ENCODE data around the gene PI4K2B. TPM values are rescaled to one million over a fixed set of nuclear protein-coding genes. Genes with fewer than 3 reads are reported as not detected.
"Not testable (repeated sequence)": the region's sequence is repeated elsewhere in the genome, so short reads cannot be mapped to it uniquely, and the experiment has no call there.

The PI4K2B gene
- total RNA-seq: 10 to 100 TPM; 41.0 to 42.3 TPM

DNA sequence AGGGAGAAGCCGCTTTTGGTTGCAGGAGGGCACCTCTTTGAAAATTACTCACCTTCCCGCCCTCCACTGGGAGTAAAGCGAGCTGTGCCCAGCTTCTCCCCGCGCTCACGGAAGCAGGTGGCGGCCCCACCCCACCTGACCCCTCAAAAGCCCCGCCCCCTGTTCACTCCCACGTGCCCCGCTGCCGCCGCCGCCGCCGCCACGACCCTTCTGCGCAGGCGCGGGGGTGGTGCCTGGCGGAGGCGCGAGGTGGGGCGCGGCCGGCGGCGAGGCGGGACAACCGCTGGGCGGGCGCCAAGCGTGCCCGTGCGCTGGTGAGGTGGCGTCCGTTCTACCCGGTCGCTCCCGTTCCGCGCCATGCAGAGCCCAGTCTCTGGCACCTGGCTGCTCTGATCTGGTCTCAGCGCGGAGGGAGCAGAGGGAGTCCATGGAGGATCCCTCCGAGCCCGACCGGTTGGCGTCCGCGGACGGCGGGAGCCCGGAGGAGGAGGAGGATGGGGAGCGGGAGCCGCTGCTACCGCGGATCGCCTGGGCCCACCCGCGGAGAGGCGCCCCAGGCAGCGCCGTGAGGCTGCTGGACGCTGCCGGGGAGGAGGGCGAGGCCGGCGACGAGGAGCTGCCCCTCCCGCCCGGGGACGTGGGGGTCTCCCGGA, at the start of gene PI4K2B:
Gene PI4K2B, plus strand, starts transcription at position 297 of the 653 bp plus-strand sequence. Its CDS starts 131 bp downstream, at position 428.
- Mint-ChIP-seq H3K27ac (peak within 1 kb of the TSS; percentile 94), H3K9me3 (peaks cover 18% of the 10 kb centered on the region)
- POLR2A ChIA-PET: interaction anchor here (0.9 to 4.1 kb wide), 4 partner anchors 59 to 144 kb away, joined by 3 to 56 read pairs (median 14); partner anchors contain the start of genes SEPSECS and ZCCHC4

DNA sequence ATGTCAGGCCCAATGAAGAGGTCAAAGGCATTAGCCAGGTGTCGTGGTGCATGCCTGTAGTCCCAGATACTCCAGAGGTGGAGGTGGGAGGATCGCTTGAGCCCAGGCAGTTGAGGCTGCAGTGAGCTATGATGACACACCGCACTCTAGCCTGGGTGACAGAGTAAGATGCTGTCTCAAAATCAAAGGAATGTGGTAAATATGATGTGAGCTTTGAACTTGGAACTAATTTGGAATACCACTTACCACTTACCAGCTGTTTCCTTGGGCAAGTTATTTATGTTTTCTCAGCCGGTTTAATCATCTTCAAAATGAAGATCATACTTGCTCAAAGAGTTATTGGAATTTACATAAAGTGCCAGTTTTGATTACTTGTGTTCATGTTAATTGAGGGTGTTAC, 49.8 kb upstream of the PI4K2B start:
- DNase-seq: no peak
- no peaks in the 10 kb centered on the region for H3K27me3 Mint-ChIP-seq
- no peak overlapping the region for H3K4me3 Mint-ChIP-seq
- peaks cover 15% of the 10 kb centered on the region for H3K4me1 Mint-ChIP-seq (ENCODE audit: low read depth)
- no peaks in the 10 kb centered on the region for H3K36me3 Mint-ChIP-seq
- no peak overlapping the region for H3K27ac Mint-ChIP-seq
- ChIA-PET POLR2A (no interaction called here), CTCF (no interaction called here)
- no peaks in the 10 kb centered on the region for H3K9me3 Mint-ChIP-seq
- intact Hi-C loops (cut with micrococcal nuclease): loop anchor here (5.0 kb wide), 1 partner anchor 128 kb away; the partner anchor contains the start of gene ZCCHC4

More for the DNA sequence above, at the start of gene PI4K2B:
- DNase-seq: peak; percentile 96
- Mint-ChIP-seq H3K4me1 (ENCODE audit: low read depth) (peaks cover 48% of the 10 kb centered on the region), H3K4me3 (peak within 1 kb of the TSS; percentile 93), H3K27me3 (no peaks in the 10 kb centered on the region), H3K36me3 (peaks cover 29% of the 10 kb centered on the region)
- intact Hi-C loops (cut with micrococcal nuclease): loop anchor here (1.0 to 10.0 kb wide), 6 partner anchors 55 to 1631 kb away; partner anchors contain the start of genes ANAPC4, DHX15, SEPSECS and STIM2
- CTCF ChIA-PET: interaction anchor here (0.9 to 5.7 kb wide), 6 partner anchors 35 to 134 kb away, joined by 3 to 57 read pairs (median 8); partner anchors contain the start of genes SEPSECS and ZCCHC4

DNA sequence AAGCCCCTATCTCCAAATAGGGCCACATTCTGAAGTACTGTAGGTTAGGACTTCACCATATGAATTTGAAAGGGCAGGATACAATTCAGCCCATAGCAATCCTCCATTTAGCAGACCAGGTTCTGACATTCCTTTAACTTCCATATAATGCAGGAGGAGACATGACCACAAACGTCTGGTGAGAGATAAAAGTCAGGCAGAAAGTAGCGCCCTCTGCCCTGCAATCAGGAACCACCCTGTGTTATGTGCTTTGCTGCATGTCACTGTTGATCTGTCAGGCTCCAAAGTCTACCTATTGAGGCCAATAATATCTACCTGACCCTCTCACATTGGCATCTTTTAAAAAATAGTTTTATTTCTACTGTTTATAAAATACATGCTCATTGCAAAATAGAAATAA, 43.4 kb upstream of the PI4K2B start:
- CTCF ChIA-PET: no interaction called here
- POLR2A ChIA-PET: no interaction called here
- intact Hi-C loops (cut with micrococcal nuclease): no loop called here

DNA sequence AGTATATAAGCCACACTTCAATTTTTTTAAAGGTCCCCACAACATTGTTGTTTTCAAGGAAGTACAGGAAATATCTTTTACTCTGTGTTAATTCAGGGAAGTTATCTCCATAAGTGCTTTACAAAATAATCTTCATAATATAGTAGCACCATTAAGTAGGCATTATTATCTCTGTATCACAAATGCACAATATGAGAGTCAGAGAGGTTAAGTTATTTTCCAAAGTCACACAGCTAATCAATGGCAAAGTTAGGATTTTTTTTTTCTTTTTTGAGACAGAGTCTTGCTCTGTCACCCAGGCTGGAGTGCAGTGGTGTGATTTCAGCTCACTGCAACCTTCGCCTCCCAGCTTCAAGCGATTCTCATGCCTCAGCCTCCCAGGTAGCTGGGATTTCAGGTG, 35.1 kb upstream of the PI4K2B start:
- no peak for DNase-seq
- Mint-ChIP-seq H3K4me3 (no peak overlapping the region), H3K36me3 (peaks cover 22% of the 10 kb centered on the region), H3K4me1 (ENCODE audit: low read depth) (no peaks in the 10 kb centered on the region), H3K27ac (no peak overlapping the region), H3K9me3 (peaks cover 17% of the 10 kb centered on the region), H3K27me3 (no peaks in the 10 kb centered on the region)
- intact Hi-C loops (cut with micrococcal nuclease): no loop called here
- POLR2A ChIA-PET: no interaction called here
- CTCF ChIA-PET: interaction anchor here (0.6 to 0.8 kb wide), 2 partner anchors 19 to 36 kb away, joined by 3 to 4 read pairs; no protein-coding TSS in a partner anchor

More for the DNA sequence above, 43.4 kb upstream of the PI4K2B start:
- H3K9me3 Mint-ChIP-seq: no peaks in the 10 kb centered on the region
- H3K27me3 Mint-ChIP-seq: no peaks in the 10 kb centered on the region
- H3K4me3 Mint-ChIP-seq: no peak overlapping the region
- DNase-seq: no peak
- H3K27ac Mint-ChIP-seq: no peak overlapping the region
- H3K36me3 Mint-ChIP-seq: no peaks in the 10 kb centered on the region
- H3K4me1 Mint-ChIP-seq (ENCODE audit: low read depth): no peaks in the 10 kb centered on the region

DNA sequence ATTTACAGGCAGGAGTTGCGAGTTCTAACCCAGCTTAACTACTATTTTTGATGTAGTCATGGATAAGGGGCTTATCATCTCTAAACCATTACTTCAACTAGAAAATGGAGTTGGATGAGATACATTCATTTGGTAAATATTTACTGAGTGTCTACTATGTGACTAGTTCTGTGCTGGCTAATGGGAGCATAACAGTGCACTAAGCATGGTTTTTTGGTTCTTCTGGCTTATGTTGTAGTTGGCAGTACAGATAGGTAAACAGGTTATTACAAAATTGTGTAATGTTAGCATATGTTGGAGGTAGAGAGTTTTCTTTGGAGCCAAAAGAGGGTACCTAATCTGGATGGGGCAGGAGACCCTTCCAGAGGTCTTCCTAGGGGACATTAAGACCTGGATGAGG, 25.8 kb upstream of the PI4K2B start:
- no peak overlapping the region for H3K27ac Mint-ChIP-seq
- POLR2A ChIA-PET: no interaction called here
- CTCF ChIA-PET: no interaction called here
- no peaks in the 10 kb centered on the region for H3K4me1 Mint-ChIP-seq (ENCODE audit: low read depth)
- intact Hi-C loops (cut with micrococcal nuclease): no loop called here
- H3K27me3 Mint-ChIP-seq: no peaks in the 10 kb centered on the region
- H3K9me3 Mint-ChIP-seq: peaks cover 33% of the 10 kb centered on the region
- no peak for DNase-seq
- no peaks in the 10 kb centered on the region for H3K36me3 Mint-ChIP-seq
- H3K4me3 Mint-ChIP-seq: no peak overlapping the region

DNA sequence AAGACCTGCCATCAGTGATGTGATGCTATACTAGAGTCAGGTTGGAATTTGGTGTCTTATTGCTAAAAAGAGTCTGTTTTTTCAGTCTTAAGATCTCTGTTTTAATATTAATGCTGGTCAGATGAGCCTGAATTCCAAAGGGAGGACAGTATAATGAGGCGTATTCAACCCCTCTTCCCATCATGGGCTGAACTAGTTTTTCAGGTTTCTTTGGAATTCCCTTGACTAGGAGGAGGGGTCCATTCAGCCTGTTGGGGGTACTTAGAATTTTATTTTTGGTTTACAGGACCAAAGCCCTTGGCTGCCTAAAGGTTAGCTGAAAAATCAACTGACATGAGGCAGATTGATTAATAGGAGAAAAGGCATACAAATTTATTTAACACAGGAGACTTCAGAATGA, 24.1 kb upstream of the PI4K2B start:
- intact Hi-C loops (cut with micrococcal nuclease): no loop called here
- peaks cover 32% of the 10 kb centered on the region for H3K9me3 Mint-ChIP-seq
- H3K36me3 Mint-ChIP-seq: no peaks in the 10 kb centered on the region
- CTCF ChIA-PET: no interaction called here
- H3K4me3 Mint-ChIP-seq: no peak overlapping the region
- H3K27ac Mint-ChIP-seq: no peak overlapping the region
- no peaks in the 10 kb centered on the region for H3K27me3 Mint-ChIP-seq
- H3K4me1 Mint-ChIP-seq (ENCODE audit: low read depth): no peaks in the 10 kb centered on the region
- no peak for DNase-seq
- POLR2A ChIA-PET: no interaction called here

DNA sequence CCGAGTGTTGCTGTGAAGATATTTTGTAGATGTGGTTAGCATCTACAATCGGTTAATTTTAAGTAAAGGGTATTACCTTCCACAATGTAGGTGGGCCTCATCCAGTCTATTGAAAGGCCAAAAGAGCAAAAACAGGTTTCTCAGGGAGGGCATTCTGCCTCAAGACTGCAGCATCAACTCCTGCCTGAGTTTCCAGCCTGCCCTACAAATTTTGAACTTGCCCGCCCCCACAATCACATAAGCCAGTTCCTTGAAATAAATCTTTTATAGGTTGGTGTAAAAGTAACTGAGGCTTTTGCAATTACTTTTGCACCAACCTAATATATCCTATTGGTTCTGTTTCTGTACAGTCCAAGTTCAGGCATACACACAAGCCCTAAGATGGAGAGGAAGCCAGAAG, 22.1 kb upstream of the PI4K2B start:
- Mint-ChIP-seq H3K27ac (no peak overlapping the region), H3K27me3 (no peaks in the 10 kb centered on the region), H3K9me3 (peaks cover 29% of the 10 kb centered on the region), H3K4me3 (no peak overlapping the region), H3K4me1 (ENCODE audit: low read depth) (no peaks in the 10 kb centered on the region), H3K36me3 (no peaks in the 10 kb centered on the region)
- CTCF ChIA-PET: no interaction called here
- intact Hi-C loops (cut with micrococcal nuclease): no loop called here
- POLR2A ChIA-PET: no interaction called here
- no peak for DNase-seq

DNA sequence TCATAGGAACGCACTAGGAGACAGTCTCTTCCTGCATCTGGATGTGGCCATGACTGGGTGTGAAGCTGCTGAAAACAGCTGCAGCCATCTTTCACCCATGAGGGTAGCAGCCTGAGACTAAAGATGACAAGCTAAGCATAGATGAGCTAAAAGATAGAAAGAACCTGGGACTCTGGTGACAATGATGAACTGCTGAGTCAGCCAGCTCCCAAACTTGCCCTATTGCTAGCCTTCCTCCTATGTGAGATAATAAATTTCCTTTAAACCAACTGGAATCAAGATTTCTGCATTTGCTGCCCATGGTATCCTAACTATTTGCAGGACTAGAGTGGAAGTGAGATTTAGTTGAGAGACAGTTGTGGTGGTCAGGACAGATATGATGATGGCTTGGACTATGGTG, 21.0 kb upstream of the PI4K2B start:
- intact Hi-C loops (cut with micrococcal nuclease): no loop called here
- H3K27ac Mint-ChIP-seq: no peak overlapping the region

DNA sequence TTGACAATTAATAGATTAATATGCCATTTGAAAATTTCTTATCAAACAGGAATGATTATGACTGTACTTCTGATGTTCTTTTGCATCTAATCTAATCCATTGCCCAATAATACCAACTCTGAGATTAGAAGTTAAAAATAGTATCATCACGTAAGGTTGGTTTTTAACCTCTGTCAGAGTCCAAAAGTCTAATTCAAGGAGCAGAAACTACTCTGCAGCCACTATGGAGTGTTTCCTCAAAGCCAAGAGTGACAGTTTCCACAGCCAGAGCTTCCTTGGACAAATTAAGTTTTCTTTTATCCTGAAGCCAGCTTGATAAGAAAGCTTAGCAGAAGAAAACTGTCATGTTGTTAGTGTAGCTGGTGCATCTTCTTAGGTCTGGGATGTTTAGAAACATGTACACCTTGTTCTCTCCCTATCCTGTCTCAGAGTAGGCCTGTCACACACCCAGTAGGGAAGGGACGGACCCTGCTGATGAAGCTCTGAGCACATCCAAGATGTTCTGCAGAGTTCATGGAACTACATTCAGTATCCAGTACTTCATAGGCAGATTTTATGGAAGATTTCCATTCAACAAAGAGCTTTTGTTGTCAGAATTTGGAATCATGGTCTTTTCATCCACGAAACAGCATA, 20.4 kb upstream of the PI4K2B start:
- ChIA-PET CTCF (no interaction called here), POLR2A (no interaction called here)
- DNase-seq: no peak
- intact Hi-C loops (cut with micrococcal nuclease): no loop called here
- H3K9me3 Mint-ChIP-seq: peaks cover 32% of the 10 kb centered on the region
- no peaks in the 10 kb centered on the region for H3K4me1 Mint-ChIP-seq (ENCODE audit: low read depth)
- no peak overlapping the region for H3K27ac Mint-ChIP-seq
- no peaks in the 10 kb centered on the region for H3K27me3 Mint-ChIP-seq
- no peak overlapping the region for H3K4me3 Mint-ChIP-seq
- H3K36me3 Mint-ChIP-seq: peaks cover 2% of the 10 kb centered on the region

More for the DNA sequence above, 21.0 kb upstream of the PI4K2B start:
- no peaks in the 10 kb centered on the region for H3K36me3 Mint-ChIP-seq
- CTCF ChIA-PET: no interaction called here
- H3K27me3 Mint-ChIP-seq: no peaks in the 10 kb centered on the region
- peaks cover 29% of the 10 kb centered on the region for H3K9me3 Mint-ChIP-seq
- no peak overlapping the region for H3K4me3 Mint-ChIP-seq
- POLR2A ChIA-PET: no interaction called here
- H3K4me1 Mint-ChIP-seq (ENCODE audit: low read depth): no peaks in the 10 kb centered on the region
- no peak for DNase-seq

DNA sequence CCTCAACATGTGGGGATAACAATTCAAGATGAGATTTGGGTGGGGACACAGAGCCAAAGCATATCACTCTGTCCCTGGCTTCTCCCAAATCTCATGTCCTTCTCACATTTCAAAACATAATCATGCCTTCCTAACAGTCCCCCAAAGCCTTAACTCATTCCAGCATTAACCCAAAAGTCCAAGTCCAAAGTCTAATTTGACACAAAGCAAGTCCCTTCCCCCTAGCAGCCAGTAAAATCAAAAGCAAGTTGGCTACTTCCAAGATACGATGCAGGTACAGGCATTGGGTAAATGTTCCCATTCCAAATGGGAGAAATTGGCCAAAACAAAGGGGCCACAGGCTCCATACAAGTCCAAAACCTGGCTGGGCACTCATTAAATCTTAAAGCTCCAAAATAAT, 19.1 kb upstream of the PI4K2B start:
- H3K27ac Mint-ChIP-seq; H3K27me3 Mint-ChIP-seq; DNase-seq; CTCF ChIA-PET; intact Hi-C loops (cut with micrococcal nuclease); POLR2A ChIA-PET; H3K36me3 Mint-ChIP-seq; H3K4me1 Mint-ChIP-seq (ENCODE audit: low read depth); H3K4me3 Mint-ChIP-seq: not testable (repeated sequence)
- H3K9me3 Mint-ChIP-seq: peaks cover 40% of the 10 kb centered on the region

DNA sequence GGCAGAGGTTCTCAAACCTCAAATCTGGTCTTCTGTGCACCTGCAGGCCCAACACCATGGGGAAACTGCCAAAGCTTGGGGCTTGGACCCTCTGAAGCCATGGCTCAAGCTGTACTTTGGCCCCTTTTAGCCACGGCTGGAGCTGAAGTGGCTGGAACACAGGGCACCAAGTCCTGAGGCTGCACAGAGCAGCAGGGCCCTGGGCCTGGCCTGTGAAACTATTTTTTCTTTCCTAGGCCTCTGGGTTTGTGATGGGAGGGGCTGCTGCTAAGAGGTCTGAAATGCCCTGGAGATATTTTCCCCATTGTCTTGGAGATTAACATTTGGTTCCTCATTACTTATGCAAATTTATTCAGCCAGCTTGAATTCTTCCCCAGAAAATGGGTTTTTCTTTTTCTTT, 18.3 kb upstream of the PI4K2B start:
- POLR2A ChIA-PET: no interaction called here
- H3K4me3 Mint-ChIP-seq: no peak overlapping the region
- H3K4me1 Mint-ChIP-seq (ENCODE audit: low read depth): no peaks in the 10 kb centered on the region
- DNase-seq: no peak
- no peaks in the 10 kb centered on the region for H3K27me3 Mint-ChIP-seq
- CTCF ChIA-PET: no interaction called here
- peaks cover 13% of the 10 kb centered on the region for H3K36me3 Mint-ChIP-seq
- H3K27ac Mint-ChIP-seq: no peak overlapping the region
- peaks cover 47% of the 10 kb centered on the region for H3K9me3 Mint-ChIP-seq
- intact Hi-C loops (cut with micrococcal nuclease): no loop called here

DNA sequence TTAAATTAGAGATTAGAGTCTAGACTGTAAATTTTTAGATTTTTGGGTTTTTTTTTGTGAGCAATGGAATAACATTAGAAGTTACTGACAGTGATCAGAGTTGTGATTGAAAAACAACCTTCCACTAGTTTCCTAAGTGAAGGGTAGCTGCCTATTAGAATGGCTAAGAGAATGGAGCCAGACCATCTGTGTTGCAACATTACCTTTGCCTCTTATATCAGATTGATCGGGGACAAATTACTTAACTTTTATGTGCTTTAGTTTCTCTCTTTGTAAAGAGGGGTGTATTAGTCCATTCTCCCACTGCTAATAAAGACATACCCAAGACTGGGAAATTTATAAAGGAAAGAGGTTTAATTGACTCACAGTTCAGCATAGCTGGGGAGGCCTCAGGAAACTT, 12.5 kb upstream of the PI4K2B start:
- H3K27me3 Mint-ChIP-seq: no peaks in the 10 kb centered on the region
- ChIA-PET POLR2A (no interaction called here), CTCF (no interaction called here)
- peaks cover 45% of the 10 kb centered on the region for H3K36me3 Mint-ChIP-seq
- no peak overlapping the region for H3K4me3 Mint-ChIP-seq
- H3K4me1 Mint-ChIP-seq (ENCODE audit: low read depth): no peaks in the 10 kb centered on the region
- intact Hi-C loops (cut with micrococcal nuclease): no loop called here
- no peak for DNase-seq
- H3K27ac Mint-ChIP-seq: no peak overlapping the region
- H3K9me3 Mint-ChIP-seq: peaks cover 62% of the 10 kb centered on the region

Measured in activated CD4-positive, alpha-beta memory T cell treated with anti-CD3 and anti-CD28 coated beads for 36 hours (primary cell).